Chondrocyte (in vitro differentiated cells): ENCODE results near the gene SDC1. TPM values are rescaled to one million over a fixed set of nuclear protein-coding genes. Genes with fewer than 3 reads are reported as not detected.
"Not testable (repeated sequence)": the region's sequence is repeated elsewhere in the genome, so short reads cannot be mapped to it uniquely, and the experiment has no call there.

ENCODE experiments used
- DNase-seq: peaks from one replicate; pipeline ENCODE4 v3.0.0; 2021; ENCODE audit warnings: mixed read lengths, low spot score
- H3K27ac Mint-ChIP-seq: one replicate; pipeline ENCODE4 v1.8.0; 2021; ENCODE audit warnings: mild to moderate bottlenecking, moderate library complexity, mixed read lengths; ENCODE audit not compliant: unreplicated experiment
- H3K27me3 Mint-ChIP-seq: 2 replicates; pipeline ENCODE4 v1.8.0; 2021; ENCODE audit warnings: low read depth, mixed read lengths
- H3K36me3 Mint-ChIP-seq: 2 replicates; pipeline ENCODE4 v1.8.0; 2021; ENCODE audit warnings: low read depth, mixed read lengths
- H3K4me1 Mint-ChIP-seq: 2 replicates; pipeline ENCODE4 v1.8.0; 2021; ENCODE audit warnings: low read depth, mild to moderate bottlenecking, mixed read lengths
- H3K4me3 Mint-ChIP-seq: one replicate; pipeline ENCODE4 v1.8.0; 2021; ENCODE audit warnings: mild to moderate bottlenecking, moderate library complexity, mixed read lengths; ENCODE audit not compliant: unreplicated experiment
- H3K9me3 Mint-ChIP-seq: 2 replicates; pipeline ENCODE4 v1.8.0; 2021; ENCODE audit warnings: low read depth, mixed read lengths
- CTCF ChIP-seq: fragments of 200-600 bp; sonication (generic); IDR thresholded peaks from 2 replicates; pipeline ENCODE4 v1.5.0; 2021; ENCODE audit warnings: antibody characterized with exemption, mild to moderate bottlenecking, moderate library complexity
- total RNA-seq: library from RNA; stranded (reverse); gene quantifications from 3 replicates; pipeline ENCODE4 v1.2.1, GENCODE V29; 2021

Gene SDC1
- total RNA-seq, 1 donor from 2014 or later = 13.2 TPM

- Mint-ChIP-seq H3K27me3 (peaks cover 4% of the 10 kb centered on the region), H3K4me3 (no peak overlapping the region), H3K27ac (no peak overlapping the region), H3K36me3 (no peaks in the 10 kb centered on the region), H3K9me3 (no peaks in the 10 kb centered on the region), H3K4me1 (peaks cover 9% of the 10 kb centered on the region)
- TF ChIP-seq CTCF = no peak
- DNase-seq = no peak
These were observed 28.2 kb downstream of the SDC1 start for GRCh38 chr2:20196657-20197161.

- DNase-seq = no peak
- Mint-ChIP-seq H3K4me3 (no peak overlapping the region), H3K9me3 (no peaks in the 10 kb centered on the region), H3K27ac (no peak overlapping the region), H3K36me3 (no peaks in the 10 kb centered on the region), H3K27me3 (peaks cover 4% of the 10 kb centered on the region), H3K4me1 (peaks cover 9% of the 10 kb centered on the region)
- no peak for TF ChIP-seq CTCF
These were observed 28.8 kb downstream of the SDC1 start for GRCh38 chr2:20196053-20196656.

GRCh38 chr2:20195431-20196033, 29.4 kb downstream of the SDC1 start:
- no peak for TF ChIP-seq CTCF
- Mint-ChIP-seq H3K4me1 (peaks cover 9% of the 10 kb centered on the region), H3K27me3 (peaks cover 4% of the 10 kb centered on the region), H3K9me3 (no peaks in the 10 kb centered on the region), H3K36me3 (no peaks in the 10 kb centered on the region), H3K4me3 (no peak overlapping the region), H3K27ac (no peak overlapping the region)
- DNase-seq = no peak

GRCh38 chr2:20195016-20195411, 29.9 kb downstream of the SDC1 start:
- H3K9me3 Mint-ChIP-seq, H3K36me3 Mint-ChIP-seq, DNase-seq, H3K27me3 Mint-ChIP-seq, H3K4me3 Mint-ChIP-seq, H3K27ac Mint-ChIP-seq, H3K4me1 Mint-ChIP-seq: not testable (repeated sequence)

GRCh38 chr2:20194097-20195015, 30.6 kb downstream of the SDC1 start:
- DNase-seq = no peak
- H3K4me1 Mint-ChIP-seq = peaks cover 7% of the 10 kb centered on the region

More at GRCh38 chr2:20194097-20195015, 30.6 kb downstream of the SDC1 start:
- H3K36me3 Mint-ChIP-seq = no peaks in the 10 kb centered on the region
- H3K4me3 Mint-ChIP-seq = no peak overlapping the region
- TF ChIP-seq CTCF = no peak
- peaks cover 4% of the 10 kb centered on the region for H3K27me3 Mint-ChIP-seq
- no peak overlapping the region for H3K27ac Mint-ChIP-seq
- no peaks in the 10 kb centered on the region for H3K9me3 Mint-ChIP-seq
